ENCODE measurements around the gene KCNK13. TPM values are rescaled to one million over a fixed set of nuclear protein-coding genes. Genes with fewer than 3 reads are reported as not detected.
"Not testable (repeated sequence)": the region's sequence is repeated elsewhere in the genome, so short reads cannot be mapped to it uniquely, and the experiment has no call there.

Gene KCNK13
- total and polyA plus RNA-seq, 2 experiments from 2014 or later = not detected

- WGBS, 2 experiments (ENCODE audit: low coverage in 1 of 2, low lambda C conversion rate in 2 of 2, missing lambda C conversion rate in 2 of 2) = 99% methylated on average over 3 of the region's 3 CpGs
- no peak overlapping the region for H2AFZ ChIP-seq
- TF ChIP-seq EZH2 (IDR thresholded peaks at IDR 0.05; ENCODE audit: insufficient read depth, poor library complexity, severe bottlenecking) (no peak), EZH2phosphoT487 (IDR thresholded peaks at IDR 0.05; ENCODE audit: insufficient read depth, low read depth) (no peak)
- H3K27ac ChIP-seq = no peak overlapping the region
- in situ Hi-C loops (cut with MboI) = no loop called here
- H3F3A ChIP-seq (ENCODE audit: insufficient read depth) = no peaks in the 10 kb centered on the region
- no peaks in the 10 kb centered on the region for H3K4me1 ChIP-seq (ENCODE audit: insufficient read depth)
- no peak overlapping the region for H3K4me3 ChIP-seq
- no peaks in the 10 kb centered on the region for H3K27me3 ChIP-seq (replicated peaks; ENCODE audit: insufficient read depth)
- H3K9me3 ChIP-seq (ENCODE audit: low read depth) = no peaks in the 10 kb centered on the region
- H4K20me1 ChIP-seq (ENCODE audit: insufficient read depth) = no peaks in the 10 kb centered on the region
- no peaks in the 10 kb centered on the region for H3K79me2 ChIP-seq (ENCODE audit: insufficient read depth)
- no peak overlapping the region for H3K4me2 ChIP-seq (ENCODE audit: unreplicated experiment)
- peaks cover 7% of the 10 kb centered on the region; the same call in 1 of the 2 replicates for H3K36me3 ChIP-seq (ENCODE audit: low read depth)
- DNase-seq = no peak
- no peaks in the 10 kb centered on the region for H3K9me2 ChIP-seq (ENCODE audit: insufficient read depth)
- no peak overlapping the region for H3K9ac ChIP-seq
Observed at GRCh38 chr14:90024910-90025309, 36.9 kb upstream of the KCNK13 start.

- in situ Hi-C loops (cut with MboI); H3K27me3 ChIP-seq (replicated peaks; ENCODE audit: insufficient read depth); H3K4me2 ChIP-seq (ENCODE audit: unreplicated experiment); H3F3A ChIP-seq (ENCODE audit: insufficient read depth); H3K9me2 ChIP-seq (ENCODE audit: insufficient read depth); H2AFZ ChIP-seq; DNase-seq; H4K20me1 ChIP-seq (ENCODE audit: insufficient read depth); H3K4me1 ChIP-seq (ENCODE audit: insufficient read depth); H3K9me3 ChIP-seq (ENCODE audit: low read depth); H3K79me2 ChIP-seq (ENCODE audit: insufficient read depth); H3K4me3 ChIP-seq; H3K9ac ChIP-seq; H3K27ac ChIP-seq: not testable (repeated sequence)
- WGBS, 2 experiments (ENCODE audit: low coverage in 1 of 2, low lambda C conversion rate in 2 of 2, missing lambda C conversion rate in 2 of 2) = 84 to 97% methylated on average over 4 of the region's 4 CpGs
- peaks cover 10% of the 10 kb centered on the region; the same call in 1 of the 2 replicates for H3K36me3 ChIP-seq (ENCODE audit: low read depth)
Observed at GRCh38 chr14:90026608-90027007, 35.2 kb upstream of the KCNK13 start.

GRCh38 chr14:90027842-90028241 lies 34.0 kb upstream of the KCNK13 start:
- Histone ChIP-seq H3K4me1 (ENCODE audit: insufficient read depth) (no peaks in the 10 kb centered on the region), H3K4me3 (no peak overlapping the region), H3K36me3 (ENCODE audit: low read depth) (peaks cover 7% of the 10 kb centered on the region; the same call in 1 of the 2 replicates), H3K27ac (no peak overlapping the region), H2AFZ (no peak overlapping the region), H3K9ac (no peak overlapping the region), H4K20me1 (ENCODE audit: insufficient read depth) (no peaks in the 10 kb centered on the region), H3K9me3 (ENCODE audit: low read depth) (no peaks in the 10 kb centered on the region), H3F3A (ENCODE audit: insufficient read depth) (no peaks in the 10 kb centered on the region), H3K9me2 (ENCODE audit: insufficient read depth) (no peaks in the 10 kb centered on the region), H3K4me2 (ENCODE audit: unreplicated experiment) (no peak overlapping the region), H3K27me3 (replicated peaks; ENCODE audit: insufficient read depth) (no peaks in the 10 kb centered on the region), H3K79me2 (ENCODE audit: insufficient read depth) (no peaks in the 10 kb centered on the region)
- 58 to 72% methylated on average over 1 of the region's 1 CpG for WGBS, 2 experiments (ENCODE audit: low coverage in 1 of 2, low lambda C conversion rate in 2 of 2, missing lambda C conversion rate in 2 of 2)
- no peak for DNase-seq
- in situ Hi-C loops (cut with MboI) = no loop called here
- TF ChIP-seq EZH2phosphoT487 (IDR thresholded peaks at IDR 0.05; ENCODE audit: insufficient read depth, low read depth) (no peak), EZH2 (IDR thresholded peaks at IDR 0.05; ENCODE audit: insufficient read depth, poor library complexity, severe bottlenecking) (no peak)

- TF ChIP-seq EZH2phosphoT487 (IDR thresholded peaks at IDR 0.05; ENCODE audit: insufficient read depth, low read depth) = no peak
- TF ChIP-seq EZH2 (IDR thresholded peaks at IDR 0.05; ENCODE audit: insufficient read depth, poor library complexity, severe bottlenecking) = no peak
- WGBS, 2 experiments (ENCODE audit: low coverage in 1 of 2, low lambda C conversion rate in 2 of 2, missing lambda C conversion rate in 2 of 2) = 95 to 100% methylated on average over 2 of the region's 2 CpGs
- H3F3A ChIP-seq (ENCODE audit: insufficient read depth) = no peaks in the 10 kb centered on the region
- DNase-seq = no peak
- in situ Hi-C loops (cut with MboI) = no loop called here
- no peak overlapping the region for H3K9ac ChIP-seq
- H3K9me3 ChIP-seq (ENCODE audit: low read depth) = no peaks in the 10 kb centered on the region
- H3K27ac ChIP-seq = no peak overlapping the region
- no peak overlapping the region for H3K4me2 ChIP-seq (ENCODE audit: unreplicated experiment)
- peaks cover 33% of the 10 kb centered on the region; the same call in 1 of the 2 replicates for H3K36me3 ChIP-seq (ENCODE audit: low read depth)
- no peaks in the 10 kb centered on the region for H3K9me2 ChIP-seq (ENCODE audit: insufficient read depth)
- no peaks in the 10 kb centered on the region for H3K27me3 ChIP-seq (replicated peaks; ENCODE audit: insufficient read depth)
- H4K20me1 ChIP-seq (ENCODE audit: insufficient read depth) = no peaks in the 10 kb centered on the region
- H2AFZ ChIP-seq = no peak overlapping the region
- no peaks in the 10 kb centered on the region for H3K79me2 ChIP-seq (ENCODE audit: insufficient read depth)
- H3K4me3 ChIP-seq = no peak overlapping the region
- no peaks in the 10 kb centered on the region for H3K4me1 ChIP-seq (ENCODE audit: insufficient read depth)
Observed at GRCh38 chr14:90034156-90034555, 27.6 kb upstream of the KCNK13 start.
